HCT116 (cell line): Measurements from ENCODE around the gene PEX1.
"Not testable (repeated sequence)": the region's sequence is repeated elsewhere in the genome, so short reads cannot be mapped to it uniquely, and the experiment has no call there.

Experiments
- CEBPB ChIP-seq: IDR thresholded peaks from 2 replicates; pipeline ENCODE4 v1.6.1; 2012; ENCODE audit warnings: low read depth
- CTCF ChIP-seq, 3 experiments: fragments of 200-600 bp in 1 of 3; sonication (generic) in 1 of 3; IDR thresholded peaks in 2 of 3; conservative IDR thresholded peaks in 1 of 3; 2 replicates each; pipeline ENCODE4 v1.5.1; 2012 to 2017; ENCODE audit warnings: low read depth in 2 of 3, low read length in 2 of 3, antibody characterized with exemption in 1 of 3, borderline replicate concordance in 1 of 3, control low read depth in 1 of 3, mild to moderate bottlenecking in 1 of 3, mixed read lengths in 1 of 3, mixed run types in 1 of 3, moderate library complexity in 1 of 3; ENCODE audit not compliant: insufficient read depth in 1 of 3
- ELF1 ChIP-seq: IDR thresholded peaks from 2 replicates; pipeline ENCODE4 v1.6.1; 2012; ENCODE audit warnings: low read depth, borderline replicate concordance
- EZH2phosphoT487 ChIP-seq: fragments of 200-600 bp; IDR thresholded peaks from 2 replicates; pipeline ENCODE4 v1.6.1; 2018; ENCODE audit warnings: antibody characterized with exemption, borderline replicate concordance
- FOSL1 ChIP-seq: IDR thresholded peaks from 2 replicates; pipeline ENCODE4 v1.6.1; 2012; ENCODE audit warnings: low read depth
- MAX ChIP-seq: IDR thresholded peaks from 2 replicates; pipeline ENCODE4 v1.6.1; 2012
- POLR2A ChIP-seq: IDR thresholded peaks from 2 replicates; pipeline ENCODE4 v1.7.0; 2011; ENCODE audit warnings: borderline replicate concordance; ENCODE audit not compliant: insufficient read depth, insufficient read length; ENCODE audit errors: extremely low read depth
- POLR2AphosphoS5 ChIP-seq: IDR thresholded peaks from 2 replicates; pipeline ENCODE4 v1.6.1; 2011; ENCODE audit warnings: mild to moderate bottlenecking, low read depth, low read length, moderate library complexity
- RAD21 ChIP-seq: IDR thresholded peaks from 2 replicates; pipeline ENCODE4 v1.6.1; 2012; ENCODE audit warnings: low read depth, mild to moderate bottlenecking
- REST ChIP-seq: IDR thresholded peaks from 2 replicates; pipeline ENCODE4 v1.6.1; 2012; ENCODE audit warnings: low read depth
- SIN3A ChIP-seq: IDR thresholded peaks from 2 replicates; pipeline ENCODE4 v1.6.1; 2012; ENCODE audit warnings: low read depth
- YY1 ChIP-seq: IDR thresholded peaks from 2 replicates; pipeline ENCODE4 v1.6.1; 2011; ENCODE audit warnings: low read length, low read depth, moderate library complexity, mild to moderate bottlenecking; ENCODE audit not compliant: insufficient replicate concordance; ENCODE audit errors: extremely low read depth
- ZFX ChIP-seq: fragments of 450-650 bp; IDR thresholded peaks from 2 replicates; pipeline ENCODE4 v1.6.1; 2017
- ZNF274 ChIP-seq: fragments of 200-500 bp; sonication (Bioruptor generic); IDR thresholded peaks from 2 replicates; pipeline ENCODE4 v1.6.1; 2014; ENCODE audit warnings: mild to moderate bottlenecking, low read depth, low read length, inconsistent platforms

- not testable (repeated sequence) for TF ChIP-seq POLR2AphosphoS5; EZH2phosphoT487; CTCF (IDR thresholded peaks at IDR 0.05 in 2 of 3, conservative IDR thresholded peaks at IDR 0.05 in 1 of 3; ENCODE audit: borderline replicate concordance in 1 of 3, insufficient read depth in 1 of 3, low read depth in 2 of 3, low read length in 2 of 3); POLR2A; FOSL1; MAX; REST; CEBPB; SIN3A; ZNF274; YY1; ZFX; ELF1; RAD21
Measured at GRCh38 chr7:92483624-92484023, 44.7 kb downstream of the PEX1 start.
